Measurements from ENCODE around the gene ZNF549. TPM values are rescaled to one million over a fixed set of nuclear protein-coding genes. Genes with fewer than 3 reads are reported as not detected.

The ZNF549 gene
- total and polyA plus RNA-seq, 10 of the 15 experiments (the other 5 are each of a cell fraction or from before 2014, with no cell fraction given): 0.73 to 4.0 (median 2.3) TPM

DNA sequence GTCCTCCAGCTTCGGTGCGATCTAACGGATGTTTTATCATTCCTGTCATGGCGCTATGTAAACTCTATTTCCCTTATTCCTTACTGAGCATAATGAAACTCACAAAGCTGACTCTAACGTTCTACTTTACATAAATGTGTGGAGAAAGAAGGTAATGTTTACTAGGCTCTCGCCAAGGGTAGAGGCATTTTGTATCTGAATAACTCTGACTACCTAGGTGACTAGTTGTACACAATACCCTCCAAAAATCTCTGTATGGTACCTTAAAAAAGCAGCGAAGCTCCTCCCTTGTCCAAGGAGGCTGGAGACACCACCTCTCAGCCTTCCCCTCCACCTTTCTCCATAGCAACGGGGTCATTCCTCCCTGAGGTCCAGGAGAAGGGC lies 72.2 kb downstream of the ZNF549 start:
- no peaks in the 10 kb centered on the region; the same call in 1 of the 2 replicates for H3K79me2 ChIP-seq (ENCODE audit: control insufficient read depth, insufficient read depth, low read length)
- peak overlapping the region; percentile 87 for H3K4me3 ChIP-seq
- no peak overlapping the region for H3K27ac ChIP-seq (ENCODE audit: control insufficient read depth, insufficient read depth)
- WGBS (ENCODE audit: insufficient coverage, insufficient replicate concordance, low lambda C conversion rate, missing lambda C conversion rate): 55% methylated on average over 8 of the region's 8 CpGs
- no TSS peak for BruUV-seq (replicated peaks)
- H2AFZ ChIP-seq (ENCODE audit: control insufficient read depth, low read depth, low read length): peak overlapping the region; percentile 93
- no peak for TF ChIP-seq EGR1 (IDR thresholded peaks at IDR 0.05; ENCODE audit: borderline replicate concordance in 1 of 2, low read depth in 2 of 2, low read length in 2 of 2)
- peak; percentile 26; the same call in 1 of the 2 replicates for TF ChIP-seq NR2F1 (conservative IDR thresholded peaks at IDR 0.05)
- ChIA-PET RAD21 (ENCODE audit: unreplicated experiment) (no interaction called here), CTCF (no interaction called here), POLR2A (no interaction called here), SMC1A (ENCODE audit: uncharacterized antibody, unreplicated experiment) (no interaction called here)
- no peak for ATAC-seq
- in situ Hi-C loops (cut with MboI): no loop called here
- no peaks in the 10 kb centered on the region for H3K4me1 ChIP-seq (ENCODE audit: control insufficient read depth, insufficient read depth, low read length)
- intact Hi-C loops (cut with micrococcal nuclease; ENCODE audit: unreplicated experiment): no loop called here
- H4K20me1 ChIP-seq (ENCODE audit: control insufficient read depth, insufficient read depth): no peaks in the 10 kb centered on the region
- peaks cover 1% of the 10 kb centered on the region; the same call in 1 of the 3 replicates for H3K9me3 ChIP-seq (replicated peaks; ENCODE audit: control insufficient read depth, insufficient read depth, low read length)
- no peaks in the 10 kb centered on the region for H3K27me3 ChIP-seq (replicated peaks in 1 of 2; ENCODE audit: control insufficient read depth in 2 of 2, insufficient read depth in 2 of 2, low read length in 1 of 2)
- no peak overlapping the region for H3K9ac ChIP-seq (ENCODE audit: control insufficient read depth, insufficient read depth, low read length)
- peak overlapping the region; percentile 81 for H3K4me2 ChIP-seq (ENCODE audit: control insufficient read depth, insufficient read depth)
- no peak for FAIRE-seq
- peak; percentile 15 for DNase-seq (ENCODE audit: low read depth, low spot score)
- peaks cover 0 to 1% of the 10 kb centered on the region in 2 experiments; a peak in 1 of 4 replicates for H3K36me3 ChIP-seq (ENCODE audit: control insufficient read depth in 2 of 2, insufficient read depth in 2 of 2, low read length in 1 of 2)

GRCh38 chr19:57599761-57600383 lies 72.7 kb downstream of the ZNF549 start, which contains the start of gene ZNF530:
Gene ZNF530 (plus strand): TSS chr19:57599885. CDS start chr19:57604346, 4,461 bp downstream.
- 6% methylated on average over 53 of the region's 53 CpGs for WGBS (ENCODE audit: insufficient coverage, insufficient replicate concordance, low lambda C conversion rate, missing lambda C conversion rate)
- Histone ChIP-seq H3K79me2 (ENCODE audit: control insufficient read depth, insufficient read depth, low read length) (no peaks in the 10 kb centered on the region; the same call in 1 of the 2 replicates), H2AFZ (ENCODE audit: control insufficient read depth, low read depth, low read length) (peak within 1 kb of the TSS; percentile 93), H3K4me2 (ENCODE audit: control insufficient read depth, insufficient read depth) (peak within 1 kb of the TSS; percentile 81), H3K4me1 (ENCODE audit: control insufficient read depth, insufficient read depth, low read length) (no peaks in the 10 kb centered on the region), H3K9ac (ENCODE audit: control insufficient read depth, insufficient read depth, low read length) (peak within 1 kb of the TSS; percentile 67), H3K9me3 (replicated peaks; ENCODE audit: control insufficient read depth, insufficient read depth, low read length) (peaks cover 6% of the 10 kb centered on the region; the same call in 1 of the 3 replicates), H4K20me1 (ENCODE audit: control insufficient read depth, insufficient read depth) (no peaks in the 10 kb centered on the region), H3K27me3 (replicated peaks in 1 of 2; ENCODE audit: control insufficient read depth in 2 of 2, insufficient read depth in 2 of 2, low read length in 1 of 2) (no peaks in the 10 kb centered on the region), H3K27ac (ENCODE audit: control insufficient read depth, insufficient read depth) (peak within 1 kb of the TSS; percentile 20; the same call in 1 of the 2 replicates), H3K36me3 (ENCODE audit: control insufficient read depth in 2 of 2, insufficient read depth in 2 of 2, low read length in 1 of 2) (peaks cover 0 to 1% of the 10 kb centered on the region in 2 experiments; a peak in 2 of 4 replicates), H3K4me3 (peak within 1 kb of the TSS; percentile 87)
- ChIA-PET POLR2A (no interaction called here), CTCF (interaction anchor here (1.0 kb wide), 1 partner anchor 14 kb away, joined by 3 read pairs; no protein-coding TSS in a partner anchor), RAD21 (ENCODE audit: unreplicated experiment) (no interaction called here), SMC1A (ENCODE audit: uncharacterized antibody, unreplicated experiment) (no interaction called here)
- ATAC-seq (peak; percentile 100), DNase-seq (ENCODE audit: low read depth, low spot score) (peak; percentile 55), FAIRE-seq (peak; percentile 95)
- no TSS peak for BruUV-seq (replicated peaks)
- in situ Hi-C loops (cut with MboI) (no loop called here), intact Hi-C loops (cut with micrococcal nuclease; ENCODE audit: unreplicated experiment) (no loop called here)
- TF ChIP-seq CEBPB (IDR thresholded peaks at IDR 0.05; ENCODE audit: borderline replicate concordance in 1 of 2, low read depth in 2 of 2, low read length in 2 of 2): no peak
- peak; percentile 61 for TF ChIP-seq SREBF1 (IDR thresholded peaks at IDR 0.05; ENCODE audit: low read length)
- no peak for TF ChIP-seq ZSCAN29 (IDR thresholded peaks at IDR 0.05)
- TF ChIP-seq POLR2AphosphoS5 (IDR thresholded peaks at IDR 0.05; ENCODE audit: low read length): peak; percentile 82
- no peak for TF ChIP-seq RCOR1 (conservative IDR thresholded peaks at IDR 0.05; ENCODE audit: low read depth, low read length)
- no peak for TF ChIP-seq EGR1 (IDR thresholded peaks at IDR 0.05; ENCODE audit: borderline replicate concordance in 1 of 2, low read depth in 2 of 2, low read length in 2 of 2)
- no peak for TF ChIP-seq MEF2B (IDR thresholded peaks at IDR 0.05; ENCODE audit: partially characterized antibody, poor library complexity, severe bottlenecking)
- peak; percentile 97 for TF ChIP-seq GABPA (IDR thresholded peaks at IDR 0.05; ENCODE audit: low read depth)
- no peak for TF ChIP-seq MEF2A (IDR thresholded peaks at IDR 0.05; ENCODE audit: insufficient read depth, low read depth, low read length)
- no peak for TF ChIP-seq SMAD5 (IDR thresholded peaks at IDR 0.05; ENCODE audit: low read depth)
- no peak for TF ChIP-seq ZNF217 (IDR thresholded peaks at IDR 0.05)
- no peak for TF ChIP-seq JUND (IDR thresholded peaks at IDR 0.05; ENCODE audit: low read depth, low read length)
- 0 out of 4 replicates have a peak, but pooled peaks of 1 of the 2 experiments have one; percentile 20 for TF ChIP-seq EP300 (IDR thresholded peaks at IDR 0.05; ENCODE audit: borderline replicate concordance in 1 of 2, control insufficient read depth in 1 of 2, low read depth in 2 of 2, low read length in 2 of 2)
- TF ChIP-seq E4F1 (IDR thresholded peaks at IDR 0.05; ENCODE audit: borderline replicate concordance, partially characterized antibody): peak; percentile 25

All from GM12878 (cell line).